Psoas muscle (tissue), 8 donors: ENCODE measurements around the gene SNN. TPM values are rescaled to one million over a fixed set of nuclear protein-coding genes. Genes with fewer than 3 reads are reported as not detected.

ENCODE experiments used
- ATAC-seq, 4 donors: fragments of 200-7000 bp; cut with Tn5 transposase; one replicate each; pipeline ENCODE4 v1.9.1; 2020; ENCODE audit warnings: moderate library complexity in 3 of 4, mild to moderate bottlenecking in 2 of 4
- DNase-seq, 2 donors: peaks; one replicate each; pipeline ENCODE4 v3.0.0-alpha.2; 2020
- H3K27ac ChIP-seq: fragments of 200-600 bp; one replicate; pipeline ENCODE4 v1.8.0; 2022
- H3K27me3 ChIP-seq, 3 donors: fragments of 200-600 bp in 1 of 3; one replicate each; pipeline versions ENCODE4 v1.6.1 to v1.8.0; 2013 to 2022; ENCODE audit warnings: low read length in 2 of 3, mild to moderate bottlenecking in 2 of 3, moderate library complexity in 1 of 3; ENCODE audit not compliant: insufficient read depth in 3 of 3
- H3K36me3 ChIP-seq, 2 donors: fragments of 200-600 bp in 1 of 2; one replicate each; pipeline versions ENCODE4 v1.6.1 to v1.8.0; 2013 to 2022; ENCODE audit warnings: low read depth in 1 of 2, mild to moderate bottlenecking in 1 of 2, moderate library complexity in 1 of 2; ENCODE audit not compliant: insufficient read depth in 1 of 2
- H3K4me1 ChIP-seq: fragments of 200-600 bp; one replicate; pipeline ENCODE4 v1.8.0; 2022
- H3K4me3 ChIP-seq: fragments of 200-600 bp; one replicate; pipeline ENCODE4 v1.8.0; 2022; ENCODE audit warnings: mild to moderate bottlenecking
- H3K9me3 ChIP-seq: fragments of 200-600 bp; one replicate; pipeline ENCODE4 v1.8.0; 2022
- CTCF ChIP-seq: fragments of 200-600 bp; IDR thresholded peaks from one replicate; pipeline ENCODE4 v1.8.0; 2022; ENCODE audit warnings: antibody characterized with exemption
- WGBS, 3 donors: extraction: QIAGEN DNeasy Blood & Tissue Kit; methylation state at CpG; one replicate each; pipeline versions ENCODE4 v1.1.6 to v1.1.7; 2013; 5-methylcytosine and 5-hydroxymethylcytosine counted together
- intact Hi-C, 2 donors: fragments of 100-400 bp; cut with DNase I; formaldehyde crosslinking; loops; one replicate each; pipeline versions ENCODE4 v1.11.0 to v1.14.2; 2022
- polyA plus RNA-seq, 3 donors: library from polyadenylated mRNA; stranded (reverse); fragments of 200-250 nt; gene quantifications; one replicate each; pipeline ENCODE4 v1.2.3, GENCODE V29; 2013
- total RNA-seq, 4 donors: library from RNA; stranded (reverse); fragmentation: NEBNext Ultra II Directional in 2 of 4; extraction: Animal tissue kit (Norgen Biotek cat#: 25700) in 2 of 4; gene quantifications; one replicate each; pipeline versions ENCODE4 v1.2.1 to v1.2.4, GENCODE V29; 2021 to 2023
- donor health status: healthy with polysubstance abuse.
- donor health status: DM: no; HTN: no; CAD: no; lungs with moderate emphysema.
- donor health status: Bipolar disorder and iron deficiency.
- donor health status: healthy.
- donor health status: DM: yes; HTN: yes; CAD: no.
- donor health status: DM: no; HTN: no; CAD: no.
- donor health status: DM: no; HTN: no; CAD: no.
- donor health status: DM: yes; HTN: yes; CAD: no.

The SNN gene
- total and polyA plus RNA-seq, 7 donors = 30.3 to 152 (median 100) TPM

GRCh38 chr16:11626657-11627291 is 41.5 kb upstream of the SNN start:
- Histone ChIP-seq H3K36me3 (no peaks in the 10 kb centered on the region), H3K9me3 (no peaks in the 10 kb centered on the region), H3K4me1 (no peaks in the 10 kb centered on the region), H3K27me3 (no peaks in the 10 kb centered on the region), H3K4me3 (no peak overlapping the region), H3K27ac (no peak overlapping the region)
- intact Hi-C loops = no loop called here
- 95 to 96% (median 96%) methylated on average over 16 of the region's 16 CpGs for WGBS, 3 donors
- DNase-seq = no peak
- ATAC-seq = no peak
- no peak for TF ChIP-seq CTCF

- no peak overlapping the region for H3K4me3 ChIP-seq
- no peaks in the 10 kb centered on the region for H3K36me3 ChIP-seq
- H3K27ac ChIP-seq = no peak overlapping the region
- ATAC-seq (no peak), DNase-seq (no peak)
- intact Hi-C loops = no loop called here
- H3K9me3 ChIP-seq = no peaks in the 10 kb centered on the region
- H3K27me3 ChIP-seq = no peaks in the 10 kb centered on the region
- WGBS, 3 donors = 94 to 99% (median 98%) methylated on average over 5 of the region's 5 CpGs
- H3K4me1 ChIP-seq = no peaks in the 10 kb centered on the region
- no peak for TF ChIP-seq CTCF
These were observed 41.0 kb upstream of the SNN start for GRCh38 chr16:11627292-11627663.

GRCh38 chr16:11627822-11628457 is 40.3 kb upstream of the SNN start:
- Histone ChIP-seq H3K4me3 (no peak overlapping the region), H3K4me1 (no peaks in the 10 kb centered on the region), H3K36me3 (no peaks in the 10 kb centered on the region), H3K27ac (no peak overlapping the region), H3K9me3 (no peaks in the 10 kb centered on the region), H3K27me3 (no peaks in the 10 kb centered on the region)
- intact Hi-C loops = no loop called here
- 84 to 88% (median 84%) methylated on average over 15 of the region's 15 CpGs for WGBS, 3 donors
- ATAC-seq (no peak), DNase-seq (no peak)
- TF ChIP-seq CTCF = no peak

GRCh38 chr16:11629071-11630030 is 38.9 kb upstream of the SNN start:
- no peak overlapping the region for H3K4me3 ChIP-seq
- DNase-seq (no peak), ATAC-seq (peak; percentile 10 to 27 (median 13))
- intact Hi-C loops = no loop called here
- no peak for TF ChIP-seq CTCF
- no peaks in the 10 kb centered on the region for H3K36me3 ChIP-seq
- H3K4me1 ChIP-seq = no peaks in the 10 kb centered on the region
- no peaks in the 10 kb centered on the region for H3K9me3 ChIP-seq
- no peaks in the 10 kb centered on the region for H3K27me3 ChIP-seq
- WGBS, 3 donors = 56 to 64% (median 62%) methylated on average over 23 of the region's 23 CpGs
- no peak overlapping the region for H3K27ac ChIP-seq
